Gastroesophageal sphincter (tissue), 3 donors: ENCODE results near the gene FOLR3.

ENCODE experiments used
- EP300 ChIP-seq: sonication (generic); formaldehyde crosslinking; IDR thresholded peaks from one replicate; pipeline ENCODE4 v1.6.1; 2017; ENCODE audit warnings: antibody characterized with exemption, mild to moderate bottlenecking
- POLR2A ChIP-seq, 2 donors: fragments of 450-650 bp; IDR thresholded peaks; one replicate each; pipeline ENCODE4 v1.6.1; 2017; ENCODE audit warnings: antibody characterized with exemption in 2 of 2, mild to moderate bottlenecking in 2 of 2, moderate library complexity in 1 of 2
- POLR2AphosphoS5 ChIP-seq: sonication (generic); formaldehyde crosslinking; IDR thresholded peaks from one replicate; pipeline ENCODE4 v1.6.1; 2017; ENCODE audit warnings: antibody characterized with exemption
- TF ChIP-seq, protein P1 (sequence below), 4 experiments: fragments of 200-600 bp in 2 of 4; fragments of 450-650 bp in 2 of 4; sonication (generic) in 1 of 4; IDR thresholded peaks; one replicate each; pipeline ENCODE4 v1.5.1; 2017 to 2019; ENCODE audit warnings: antibody characterized with exemption in 4 of 4, mild to moderate bottlenecking in 2 of 4, moderate library complexity in 2 of 4

DNA sequence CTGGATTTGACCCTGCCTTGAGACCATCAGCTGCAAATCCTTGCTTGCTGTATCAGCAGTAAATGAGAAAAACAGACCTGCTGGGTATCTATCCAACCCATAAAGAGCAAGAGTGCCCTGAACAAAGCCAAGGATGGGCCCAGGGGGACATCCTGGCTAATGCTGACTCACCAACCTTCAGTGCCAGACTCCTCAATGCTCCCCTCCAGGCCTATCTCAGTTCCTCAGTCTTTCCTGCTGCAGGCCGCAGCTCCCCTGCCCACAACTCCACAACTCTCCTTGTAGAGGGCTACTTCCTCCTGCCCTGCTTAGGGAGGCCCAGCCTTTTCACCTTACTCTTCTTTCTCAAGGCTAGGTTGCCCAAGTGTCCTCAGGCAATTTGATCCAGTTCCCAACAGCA, 35.1 kb upstream of the FOLR3 start:
- TF ChIP-seq, protein P1, sequence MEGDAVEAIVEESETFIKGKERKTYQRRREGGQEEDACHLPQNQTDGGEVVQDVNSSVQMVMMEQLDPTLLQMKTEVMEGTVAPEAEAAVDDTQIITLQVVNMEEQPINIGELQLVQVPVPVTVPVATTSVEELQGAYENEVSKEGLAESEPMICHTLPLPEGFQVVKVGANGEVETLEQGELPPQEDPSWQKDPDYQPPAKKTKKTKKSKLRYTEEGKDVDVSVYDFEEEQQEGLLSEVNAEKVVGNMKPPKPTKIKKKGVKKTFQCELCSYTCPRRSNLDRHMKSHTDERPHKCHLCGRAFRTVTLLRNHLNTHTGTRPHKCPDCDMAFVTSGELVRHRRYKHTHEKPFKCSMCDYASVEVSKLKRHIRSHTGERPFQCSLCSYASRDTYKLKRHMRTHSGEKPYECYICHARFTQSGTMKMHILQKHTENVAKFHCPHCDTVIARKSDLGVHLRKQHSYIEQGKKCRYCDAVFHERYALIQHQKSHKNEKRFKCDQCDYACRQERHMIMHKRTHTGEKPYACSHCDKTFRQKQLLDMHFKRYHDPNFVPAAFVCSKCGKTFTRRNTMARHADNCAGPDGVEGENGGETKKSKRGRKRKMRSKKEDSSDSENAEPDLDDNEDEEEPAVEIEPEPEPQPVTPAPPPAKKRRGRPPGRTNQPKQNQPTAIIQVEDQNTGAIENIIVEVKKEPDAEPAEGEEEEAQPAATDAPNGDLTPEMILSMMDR (IDR thresholded peaks at IDR 0.05): no peak
- TF ChIP-seq POLR2A (IDR thresholded peaks at IDR 0.05) (no peak), POLR2AphosphoS5 (no peak), EP300 (no peak)
